Vagina (tissue), 2 donors: Measurements from ENCODE around the gene DCUN1D2.
"Not testable (repeated sequence)": the region's sequence is repeated elsewhere in the genome, so short reads cannot be mapped to it uniquely, and the experiment has no call there.

Experiments
- CTCF ChIP-seq, 3 experiments: fragments of 450-650 bp in 2 of 3; fragments of 200-600 bp in 1 of 3; sonication (generic) in 1 of 3; IDR thresholded peaks; one replicate each; pipeline ENCODE4 v1.5.1; 2017 to 2019; ENCODE audit warnings: antibody characterized with exemption in 3 of 3, mild to moderate bottlenecking in 2 of 3, moderate library complexity in 2 of 3
- POLR2A ChIP-seq, 2 donors: fragments of 450-650 bp; IDR thresholded peaks; one replicate each; pipeline ENCODE4 v1.6.1; 2017; ENCODE audit warnings: antibody characterized with exemption in 2 of 2, mild to moderate bottlenecking in 2 of 2, moderate library complexity in 2 of 2

- not testable (repeated sequence) for TF ChIP-seq POLR2A, CTCF (IDR thresholded peaks at IDR 0.05)
These were observed 19.8 kb downstream of the DCUN1D2 start for GRCh38 chr13:113470635-113471163.
